ENCODE data around the gene CAD.

DNA sequence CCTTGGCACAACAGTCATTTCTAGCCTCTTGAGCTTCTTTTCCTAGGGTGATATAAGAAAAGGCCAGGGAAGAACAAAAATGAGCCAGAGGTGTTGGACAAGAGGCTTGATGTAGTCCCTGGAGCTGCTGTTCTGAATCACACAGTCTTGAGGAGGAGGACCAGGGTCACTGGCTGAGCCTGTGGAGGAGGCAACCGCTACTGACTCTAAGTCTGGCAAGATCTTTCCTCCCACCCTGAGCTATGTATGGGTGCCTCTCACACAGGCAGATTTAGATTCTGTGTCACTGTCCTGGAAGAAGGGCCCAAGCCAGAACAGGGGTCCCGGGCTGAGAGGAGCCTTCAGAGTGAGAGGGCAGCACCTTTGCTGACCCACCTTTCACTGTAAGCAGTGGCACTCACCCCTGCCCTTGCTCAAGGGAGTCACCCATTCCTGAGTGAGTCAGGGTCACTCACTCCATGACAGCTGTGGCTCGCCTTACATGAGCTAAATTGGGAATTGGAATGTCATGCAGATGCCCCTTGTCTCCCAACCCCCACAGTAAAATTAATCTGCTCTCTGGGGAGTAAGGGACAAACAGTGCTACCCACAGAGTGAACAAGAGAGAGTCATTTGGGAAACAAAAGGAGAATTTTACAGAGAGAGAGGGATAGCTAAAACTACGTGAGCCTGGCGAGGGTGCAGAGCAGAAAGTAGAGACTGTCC is 64.8 kb downstream of the CAD start, which contains the start of gene TRIM54:
- TF ChIP-seq POLR2A (IDR thresholded peaks at IDR 0.05) = no peak
- TF ChIP-seq, protein P1, sequence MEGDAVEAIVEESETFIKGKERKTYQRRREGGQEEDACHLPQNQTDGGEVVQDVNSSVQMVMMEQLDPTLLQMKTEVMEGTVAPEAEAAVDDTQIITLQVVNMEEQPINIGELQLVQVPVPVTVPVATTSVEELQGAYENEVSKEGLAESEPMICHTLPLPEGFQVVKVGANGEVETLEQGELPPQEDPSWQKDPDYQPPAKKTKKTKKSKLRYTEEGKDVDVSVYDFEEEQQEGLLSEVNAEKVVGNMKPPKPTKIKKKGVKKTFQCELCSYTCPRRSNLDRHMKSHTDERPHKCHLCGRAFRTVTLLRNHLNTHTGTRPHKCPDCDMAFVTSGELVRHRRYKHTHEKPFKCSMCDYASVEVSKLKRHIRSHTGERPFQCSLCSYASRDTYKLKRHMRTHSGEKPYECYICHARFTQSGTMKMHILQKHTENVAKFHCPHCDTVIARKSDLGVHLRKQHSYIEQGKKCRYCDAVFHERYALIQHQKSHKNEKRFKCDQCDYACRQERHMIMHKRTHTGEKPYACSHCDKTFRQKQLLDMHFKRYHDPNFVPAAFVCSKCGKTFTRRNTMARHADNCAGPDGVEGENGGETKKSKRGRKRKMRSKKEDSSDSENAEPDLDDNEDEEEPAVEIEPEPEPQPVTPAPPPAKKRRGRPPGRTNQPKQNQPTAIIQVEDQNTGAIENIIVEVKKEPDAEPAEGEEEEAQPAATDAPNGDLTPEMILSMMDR (IDR thresholded peaks at IDR 0.05 in 8 of 11, conservative IDR thresholded peaks at IDR 0.05 in 3 of 11) = no peak

Data from spleen (tissue), 7 donors.